ENCODE data around the gene PTPN20.

Gene PTPN20

DNA sequence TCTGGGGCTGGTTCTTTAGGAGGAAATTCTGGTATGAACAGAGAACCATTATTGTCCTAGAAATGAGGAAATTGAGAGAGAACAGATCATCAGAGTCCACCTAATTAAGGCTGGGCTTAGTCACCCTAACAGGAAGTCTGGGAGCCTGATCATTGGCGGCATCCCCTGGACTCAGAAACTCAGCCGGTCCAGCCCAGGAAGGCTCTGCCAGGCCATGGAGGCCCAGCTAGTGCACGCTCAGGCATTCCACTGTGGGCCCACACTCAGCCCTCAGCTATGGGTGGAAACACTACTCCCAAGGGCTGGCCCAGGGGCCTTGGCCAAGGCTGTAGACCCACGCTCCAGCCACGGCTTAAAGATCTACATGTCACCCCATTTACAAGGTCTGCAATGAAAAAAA is 109.2 kb downstream of the PTPN20 start:
- no peak for DNase-seq (ENCODE audit: low read depth in 1 of 2, low spot score in 1 of 2)

DNA sequence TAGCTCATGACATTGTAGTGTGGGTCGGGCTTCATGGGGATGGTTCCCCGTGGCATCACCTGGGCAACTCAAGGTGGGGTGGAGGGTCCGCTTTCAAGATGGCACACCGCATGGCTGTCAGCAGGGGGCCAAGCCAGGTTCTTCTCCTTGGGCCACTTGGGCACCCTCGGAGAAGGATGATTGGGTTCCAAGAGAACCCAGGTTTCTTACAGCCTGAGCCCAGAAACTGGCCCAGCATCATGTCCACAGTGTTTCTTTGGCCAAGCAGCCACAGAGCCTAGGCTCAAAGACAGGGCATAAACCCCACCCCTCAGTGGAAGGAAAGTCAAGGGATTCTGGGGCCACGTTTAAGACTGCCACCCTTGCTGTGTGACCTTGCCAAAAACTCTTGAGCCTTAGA is 110.6 kb downstream of the PTPN20 start:
- no peak for DNase-seq (ENCODE audit: low read depth in 1 of 2, low spot score in 1 of 2)

DNA sequence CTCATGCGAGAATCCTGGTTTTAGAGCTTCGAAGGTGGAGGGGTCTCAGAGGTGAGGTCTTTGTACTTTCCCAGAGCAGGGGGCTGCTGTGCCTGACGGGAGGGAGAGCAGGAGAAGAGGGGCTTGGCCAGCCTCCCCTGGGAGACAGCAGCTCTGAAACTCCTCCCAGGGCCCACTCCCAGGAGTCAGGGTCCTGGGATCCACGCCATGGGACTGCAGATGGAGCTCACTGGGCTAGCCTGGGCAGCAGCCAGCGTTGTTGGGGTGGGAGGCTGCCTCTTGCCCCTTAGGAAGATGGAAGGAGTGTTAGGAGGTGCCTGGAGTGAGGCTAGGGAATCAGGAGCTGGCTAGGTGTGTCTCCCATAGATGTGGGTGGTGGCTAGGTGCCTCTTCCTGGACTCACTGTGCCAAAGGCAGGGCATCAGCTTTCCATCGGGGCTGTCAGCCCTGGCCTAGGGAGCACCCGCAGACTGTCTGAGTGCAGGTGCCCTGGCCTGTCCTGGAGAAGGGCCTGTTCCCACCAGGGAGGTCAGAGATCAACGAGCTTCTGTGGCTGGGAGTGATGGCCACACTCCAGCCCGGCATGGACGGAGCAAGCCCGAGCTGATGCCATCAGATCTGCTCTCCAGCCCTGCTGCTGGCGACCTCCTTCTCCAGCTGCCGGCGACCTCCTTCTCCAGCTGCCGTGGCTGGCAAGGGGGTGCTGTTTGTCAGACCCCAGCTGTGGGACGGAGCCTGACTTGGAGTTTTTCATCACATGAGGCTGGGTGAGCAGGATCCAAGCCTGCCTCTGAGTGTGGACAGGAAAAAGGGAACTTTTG is 111.3 kb downstream of the PTPN20 start:
- DNase-seq (ENCODE audit: low read depth in 1 of 2, low spot score in 1 of 2) = no peak

DNA sequence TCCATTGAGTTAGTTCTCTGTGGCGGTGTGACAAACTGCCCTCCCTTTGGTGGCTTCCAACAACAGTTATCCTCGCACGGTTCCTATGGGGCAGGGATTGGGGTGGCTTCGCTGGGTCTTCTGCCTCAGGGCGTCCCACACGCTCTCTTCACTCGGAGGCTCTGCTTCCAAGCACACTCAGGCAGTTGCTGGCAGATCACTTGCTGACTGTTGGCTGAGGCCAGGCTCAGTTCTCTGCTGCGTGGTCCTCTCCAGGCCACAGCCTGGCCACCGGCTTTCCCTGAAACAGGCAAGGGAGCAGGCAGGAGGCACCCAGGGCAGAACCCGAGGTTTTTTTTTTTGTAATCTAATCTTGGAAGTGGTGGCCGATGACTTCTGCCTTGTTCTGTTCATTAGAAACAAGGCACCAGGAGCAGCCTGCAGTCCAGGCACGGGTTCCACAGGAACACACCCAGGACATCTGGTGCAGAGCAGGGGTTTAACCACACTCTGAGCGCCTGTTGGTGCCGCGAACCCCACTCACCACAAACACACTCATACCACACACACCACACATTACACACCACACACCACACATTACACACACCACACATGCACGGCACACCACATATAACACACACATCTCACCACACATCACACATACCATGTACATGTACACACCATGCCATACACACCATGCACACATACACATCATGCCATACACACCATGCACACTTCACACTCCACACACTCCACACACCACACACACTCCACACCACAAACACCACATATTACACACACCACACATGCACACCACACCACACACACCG is 112.2 kb downstream of the PTPN20 start:
- no peak for DNase-seq (ENCODE audit: low read depth in 1 of 2, low spot score in 1 of 2)

DNA sequence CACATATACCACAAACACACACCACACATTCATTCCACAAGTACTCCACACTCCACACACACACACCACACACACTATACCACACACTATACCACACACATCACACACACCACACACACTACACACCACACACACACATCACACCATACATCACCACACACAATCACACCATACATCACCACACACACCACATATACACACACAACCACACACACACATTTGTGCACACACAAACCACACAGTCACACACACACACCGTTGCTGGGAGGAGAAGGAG is 112.8 kb downstream of the PTPN20 start:
- DNase-seq (ENCODE audit: low read depth in 1 of 2, low spot score in 1 of 2) = no peak

DNA sequence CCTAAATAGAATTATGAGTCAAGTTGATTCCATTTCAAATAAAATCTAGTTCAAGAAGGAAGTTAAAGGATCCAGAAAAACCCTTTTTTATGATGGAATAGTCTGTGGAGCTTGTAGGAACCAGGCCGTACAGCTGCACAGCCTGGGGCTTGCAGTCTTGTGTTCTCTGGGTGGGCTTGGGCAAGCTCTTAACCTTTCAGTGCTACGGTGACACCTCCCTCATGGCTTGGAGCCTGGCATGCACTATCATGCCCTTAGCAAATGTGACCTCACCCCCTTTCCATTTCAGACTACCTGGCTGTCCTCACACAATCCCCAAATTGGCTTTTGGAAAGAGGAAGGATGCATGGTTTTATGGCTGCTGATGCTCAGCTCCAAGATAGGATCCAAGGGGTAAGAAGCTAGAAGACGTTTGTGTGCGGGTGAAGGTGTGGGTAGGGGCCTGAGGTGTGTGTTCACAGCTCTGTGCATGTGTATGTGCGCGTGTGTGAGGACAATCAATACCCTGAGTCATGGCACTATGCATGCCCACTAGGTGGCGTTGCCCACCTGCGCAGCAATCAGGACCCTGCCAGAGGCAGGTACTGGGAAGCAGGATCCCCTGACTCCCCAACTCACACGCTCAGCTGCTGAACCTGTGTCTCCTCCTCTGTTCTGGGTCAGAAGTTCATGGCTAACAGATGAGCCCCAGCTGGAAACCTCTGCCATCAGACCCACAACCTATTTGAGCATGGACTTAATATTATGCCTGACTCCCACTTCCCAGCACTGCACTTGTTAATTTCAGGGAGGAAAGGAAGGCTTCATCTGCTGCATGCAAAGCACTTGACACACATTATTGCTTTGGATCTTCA is 113.4 kb downstream of the PTPN20 start:
- DNase-seq (ENCODE audit: low read depth in 1 of 2, low spot score in 1 of 2) = peak; percentile 46 to 66

DNA sequence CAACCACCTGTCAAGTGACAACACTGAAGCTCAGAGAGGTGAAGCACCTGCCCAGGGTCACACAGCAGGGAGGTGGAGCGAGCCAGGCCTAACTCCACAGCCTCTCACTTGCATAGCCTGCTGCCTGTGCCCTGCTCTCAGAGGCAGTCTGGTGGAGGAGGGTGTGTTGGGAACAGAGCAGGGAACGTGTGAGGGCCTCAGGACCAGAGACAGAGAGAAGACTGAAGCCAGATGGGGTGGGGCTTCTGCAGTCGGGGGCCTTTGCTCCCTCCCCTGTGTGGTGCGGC is 114.0 kb downstream of the PTPN20 start:
- no peak for DNase-seq (ENCODE audit: low read depth in 1 of 2, low spot score in 1 of 2)

DNA sequence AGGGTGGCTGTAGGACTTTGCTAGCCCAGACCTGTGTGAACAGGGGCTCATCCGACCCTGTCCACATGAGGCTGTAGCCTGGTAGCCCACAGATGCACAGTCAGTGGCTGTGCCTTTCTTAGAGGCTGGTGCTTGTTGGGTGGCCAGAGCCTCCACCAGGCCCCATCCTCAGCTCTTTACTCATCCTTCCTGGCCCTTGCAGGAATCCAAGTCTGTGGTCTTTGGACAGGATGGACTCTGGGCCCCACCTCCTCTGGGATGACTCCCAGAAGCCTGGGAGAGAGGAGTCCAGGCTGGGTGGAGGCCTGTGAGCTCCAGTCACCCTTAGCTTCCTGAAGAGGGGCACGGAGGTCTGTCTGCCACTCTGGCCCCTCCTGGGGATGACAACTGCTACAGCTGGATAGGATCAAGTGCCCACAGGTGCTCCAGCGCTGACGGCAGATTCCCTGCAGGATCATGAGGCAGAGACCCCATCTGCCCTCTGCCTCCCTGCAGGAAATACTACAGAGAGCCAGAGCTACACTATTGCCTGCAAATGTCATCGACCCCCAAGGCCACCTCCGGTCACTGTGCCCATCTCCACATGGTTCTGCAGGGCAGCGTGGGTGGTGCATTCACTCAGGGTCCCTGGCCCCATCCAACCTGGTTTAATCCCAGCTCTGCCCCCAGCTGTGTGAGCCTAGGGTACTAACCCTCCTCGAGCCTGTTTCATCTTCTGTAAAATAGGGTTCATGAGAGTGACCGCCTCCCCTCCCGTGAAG is 114.5 kb downstream of the PTPN20 start:
- DNase-seq (ENCODE audit: low read depth in 1 of 2, low spot score in 1 of 2) = no peak

DNA sequence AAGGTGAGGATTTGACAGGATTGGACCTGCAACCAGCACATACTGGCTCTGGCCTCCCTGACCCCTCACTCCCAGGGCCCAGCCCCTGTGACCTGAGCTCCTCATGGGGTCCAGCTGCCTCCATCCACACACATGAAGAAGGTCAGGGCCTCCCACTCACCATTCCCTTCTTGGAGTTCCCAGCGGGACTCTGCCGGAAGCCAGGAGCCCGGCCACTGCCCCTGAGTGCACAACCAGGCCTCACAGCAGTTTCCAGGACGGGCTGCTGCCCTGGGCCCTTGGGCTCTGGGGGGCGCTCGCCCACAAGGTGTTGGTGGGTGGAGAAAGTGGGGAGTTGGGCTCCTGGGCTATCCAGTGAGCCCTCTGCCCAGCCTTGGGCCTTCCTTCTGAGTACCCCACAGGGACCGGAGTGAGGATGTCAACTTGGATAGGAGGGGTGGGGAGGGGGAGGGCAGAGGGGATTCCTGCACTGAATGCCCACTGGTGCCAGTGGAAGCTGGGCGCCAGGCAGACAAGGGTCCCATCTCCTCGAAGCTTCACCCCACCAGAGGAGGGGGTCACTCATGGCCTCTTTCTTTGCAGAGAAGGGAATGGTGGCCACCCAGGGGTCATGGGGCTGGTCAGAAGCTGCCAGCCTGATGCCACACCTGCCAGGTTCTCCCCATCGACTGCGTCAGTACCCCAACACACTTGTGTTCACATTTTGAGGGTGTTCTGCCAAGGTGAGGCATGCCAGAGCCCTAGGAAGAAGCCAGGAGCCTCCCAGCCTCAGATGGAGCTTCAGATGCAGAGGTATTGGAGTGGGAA is 115.3 kb downstream of the PTPN20 start:
- no peak for DNase-seq (ENCODE audit: low read depth in 1 of 2, low spot score in 1 of 2)

DNA sequence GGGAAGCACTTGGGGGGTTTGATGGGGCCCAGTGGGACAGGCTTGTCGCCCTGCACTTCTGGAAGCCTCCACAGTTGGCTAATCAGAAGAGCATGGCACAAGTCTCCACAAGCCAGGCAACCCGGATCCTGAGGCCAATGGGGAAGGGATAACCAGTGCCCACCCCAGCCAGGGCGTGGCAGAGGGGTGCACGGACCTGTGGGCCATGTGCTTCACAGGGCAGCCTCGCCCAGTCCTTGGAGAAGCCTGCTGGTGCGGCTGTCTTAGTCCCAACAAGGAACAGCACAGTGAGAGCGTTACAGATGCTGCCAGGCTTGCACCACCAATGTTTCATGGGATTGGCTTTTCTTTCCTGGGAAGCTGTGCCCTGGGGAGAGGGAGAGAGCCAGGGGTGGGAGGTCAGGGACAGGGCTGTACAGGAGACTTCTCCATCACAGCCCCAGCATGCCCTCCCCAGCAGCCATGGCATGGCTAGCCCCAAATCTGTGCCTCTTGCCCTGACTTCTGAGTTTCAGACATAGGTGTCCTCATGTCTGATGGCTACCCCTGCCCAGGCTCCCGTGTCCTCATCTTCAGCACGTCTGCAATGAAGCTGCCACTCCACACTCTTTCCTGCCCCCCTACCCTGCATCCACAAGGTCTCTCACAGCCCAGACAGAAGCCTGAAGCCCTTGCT is 116.0 kb downstream of the PTPN20 start:
- DNase-seq (ENCODE audit: low read depth in 1 of 2, low spot score in 1 of 2) = no peak

DNA sequence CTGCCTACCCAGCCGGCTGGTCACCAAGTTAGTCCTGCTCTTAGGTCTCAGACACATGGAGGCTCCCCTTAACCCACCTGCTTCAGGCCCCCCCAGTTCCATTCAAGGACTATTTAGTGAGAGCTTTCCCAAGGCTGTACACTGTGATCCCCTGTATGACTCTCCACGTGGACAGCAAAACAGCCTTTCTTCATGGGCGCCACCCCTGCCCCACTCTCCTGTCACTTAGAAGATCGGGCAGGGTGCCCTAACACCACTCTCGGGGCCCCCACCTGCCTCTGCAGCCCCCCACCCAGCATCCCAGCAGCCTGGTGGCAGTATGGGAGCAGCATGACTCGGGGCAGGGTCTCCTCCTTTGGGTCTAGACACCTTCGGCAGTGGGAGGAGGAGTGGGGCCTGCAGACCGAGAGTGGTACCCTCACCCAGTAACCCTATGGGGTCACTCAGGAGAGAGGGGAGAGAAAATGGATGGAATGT is 116.6 kb downstream of the PTPN20 start:
- DNase-seq (ENCODE audit: low read depth in 1 of 2, low spot score in 1 of 2) = no peak

DNA sequence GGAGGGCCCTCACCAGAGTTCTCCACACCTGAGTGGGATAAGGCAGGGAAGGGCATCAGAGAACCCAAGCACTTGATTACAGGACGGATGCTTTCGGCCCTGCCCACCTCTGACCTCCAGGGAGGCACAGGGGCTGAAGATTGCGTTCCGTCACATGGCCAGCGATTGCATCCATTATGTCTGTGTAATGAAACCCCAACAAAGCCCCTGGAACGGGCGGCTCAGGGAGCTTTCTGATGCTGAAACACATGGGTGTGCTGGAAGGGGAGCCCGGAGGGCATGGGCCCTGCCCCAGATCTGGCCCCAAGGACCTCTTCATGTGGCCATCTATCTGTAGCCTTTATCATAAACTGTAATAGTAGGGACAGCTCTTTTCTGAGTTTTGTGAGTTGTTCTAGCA is 117.2 kb downstream of the PTPN20 start:
- DNase-seq (ENCODE audit: low read depth in 1 of 2, low spot score in 1 of 2) = no peak

DNA sequence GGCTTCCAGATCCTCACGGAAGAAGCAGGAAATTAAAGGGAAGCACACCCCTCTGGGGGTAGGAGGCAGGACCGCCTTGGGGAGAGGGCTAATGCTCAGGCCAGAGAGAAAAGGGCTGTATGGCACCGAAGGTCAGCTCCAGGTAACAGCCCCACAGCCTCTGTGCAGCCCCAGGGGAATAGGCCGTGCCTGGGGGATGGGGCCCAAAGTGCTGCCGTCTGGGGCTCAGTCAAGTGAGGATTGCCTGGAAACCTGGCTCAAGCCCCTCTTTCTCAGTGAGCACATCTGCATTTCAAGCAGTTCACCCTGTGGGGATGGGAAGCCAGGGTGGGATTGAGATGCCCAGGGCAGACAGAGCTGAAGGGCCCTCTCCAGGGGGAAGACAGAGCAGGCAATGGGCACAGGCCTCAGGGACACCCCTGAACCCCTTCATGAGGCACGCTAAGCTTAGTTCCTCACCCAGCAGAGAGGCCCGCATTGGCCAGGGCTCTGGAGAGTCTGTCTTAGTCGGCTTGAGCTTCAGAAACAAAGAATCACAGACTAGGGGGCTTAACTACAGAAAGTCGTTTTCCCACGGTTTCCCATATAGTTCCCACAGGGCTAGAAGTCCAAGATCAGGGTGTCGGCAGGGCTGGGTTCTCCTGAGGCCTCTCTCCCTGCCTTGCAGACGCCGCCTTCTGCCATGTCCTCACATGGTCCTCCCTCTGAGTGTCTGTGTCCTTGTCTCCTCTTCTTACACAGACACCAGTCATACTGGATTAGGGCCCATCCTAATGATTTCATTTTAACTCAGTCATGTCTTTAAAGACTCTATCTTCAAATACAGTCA is 118.2 kb downstream of the PTPN20 start:
- DNase-seq (ENCODE audit: low read depth in 1 of 2, low spot score in 1 of 2) = no peak

DNA sequence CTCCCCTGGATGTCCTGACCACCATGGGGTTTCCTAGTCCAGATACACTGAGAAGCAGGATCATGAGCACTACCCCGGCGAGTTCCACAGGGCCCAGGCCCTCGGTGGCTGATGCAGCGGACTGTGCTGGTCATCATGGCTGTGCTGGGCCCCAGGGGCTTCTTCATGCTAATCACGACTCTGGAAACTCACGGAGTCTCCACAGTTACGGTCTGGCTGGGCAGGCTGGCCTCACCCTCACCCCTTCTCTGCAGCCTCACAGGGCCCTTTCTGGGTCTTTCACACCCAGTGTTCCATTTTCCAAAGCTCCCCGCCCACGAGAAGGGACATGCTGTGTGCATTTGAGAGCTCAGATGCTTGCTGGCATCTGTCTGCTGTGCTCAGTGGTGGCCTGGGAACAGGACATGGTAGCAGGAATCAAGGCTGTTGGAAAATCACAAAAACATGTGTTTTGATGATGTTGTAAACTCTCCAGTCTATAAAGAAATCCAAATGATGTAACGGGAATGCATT is 119.0 kb downstream of the PTPN20 start:
- no peak for DNase-seq (ENCODE audit: low read depth in 1 of 2, low spot score in 1 of 2)

DNA sequence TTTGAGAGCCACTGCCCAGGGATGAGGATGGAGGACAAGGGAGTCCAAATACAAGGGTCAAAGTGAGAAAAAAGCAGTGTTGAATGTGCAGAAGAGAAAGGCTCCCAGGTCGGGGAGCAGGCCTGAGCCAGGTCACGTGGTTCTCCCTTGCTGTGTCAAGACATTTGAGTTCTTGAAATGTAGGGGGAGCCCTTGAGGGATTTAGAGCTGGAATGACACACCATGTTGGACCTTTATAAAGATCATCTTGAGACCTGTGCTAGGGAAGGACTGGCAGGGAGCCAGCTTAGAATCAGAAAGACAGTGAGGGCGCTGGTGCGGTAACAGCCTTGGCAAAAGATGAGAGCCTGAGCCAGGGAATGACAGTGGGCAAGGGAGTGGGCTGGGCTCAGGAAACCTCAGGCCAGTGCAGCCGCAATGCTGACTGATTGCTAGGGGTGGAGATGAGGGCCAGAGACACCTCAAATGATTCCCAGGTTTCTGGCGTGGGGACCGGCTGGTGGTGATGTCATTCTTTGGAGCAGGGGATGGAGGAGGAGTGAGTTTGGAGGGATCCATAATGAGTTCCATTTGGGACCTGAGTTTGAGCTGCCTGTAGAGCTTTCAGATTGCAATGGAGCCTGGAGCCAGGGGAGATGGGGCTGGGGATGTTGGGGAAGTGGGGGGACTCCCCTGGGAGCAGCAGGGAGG is 120.1 kb downstream of the PTPN20 start:
- DNase-seq (ENCODE audit: low read depth in 1 of 2, low spot score in 1 of 2) = no peak

DNA sequence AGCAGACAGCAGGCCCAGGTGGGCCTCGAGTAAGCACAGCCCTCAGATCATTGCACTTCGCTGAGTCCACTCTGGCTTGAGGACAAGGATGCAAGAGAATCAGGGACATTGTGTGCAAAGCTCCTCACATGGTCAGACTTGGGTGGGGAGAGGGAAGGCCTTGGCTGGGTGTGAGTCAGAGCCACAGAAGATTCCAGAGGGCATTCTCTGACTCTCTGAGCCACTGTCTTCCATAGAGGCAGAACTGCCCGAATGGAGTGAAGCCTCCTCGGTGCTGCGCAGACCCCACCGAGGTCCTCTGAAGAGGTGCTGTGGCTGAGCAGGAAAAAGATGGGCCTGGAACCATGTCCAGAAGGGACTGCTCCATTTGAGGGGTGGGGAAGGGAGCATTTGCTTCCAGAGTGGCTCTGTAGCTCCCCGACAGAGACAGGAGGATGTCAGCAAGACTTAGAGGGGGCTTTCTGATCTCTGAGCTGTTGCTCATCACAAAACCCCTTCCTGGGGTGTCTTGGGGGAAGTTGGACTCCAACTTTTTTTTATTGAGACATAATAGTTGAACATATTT is 120.8 kb downstream of the PTPN20 start:
- DNase-seq (ENCODE audit: low read depth in 1 of 2, low spot score in 1 of 2) = no peak

DNA sequence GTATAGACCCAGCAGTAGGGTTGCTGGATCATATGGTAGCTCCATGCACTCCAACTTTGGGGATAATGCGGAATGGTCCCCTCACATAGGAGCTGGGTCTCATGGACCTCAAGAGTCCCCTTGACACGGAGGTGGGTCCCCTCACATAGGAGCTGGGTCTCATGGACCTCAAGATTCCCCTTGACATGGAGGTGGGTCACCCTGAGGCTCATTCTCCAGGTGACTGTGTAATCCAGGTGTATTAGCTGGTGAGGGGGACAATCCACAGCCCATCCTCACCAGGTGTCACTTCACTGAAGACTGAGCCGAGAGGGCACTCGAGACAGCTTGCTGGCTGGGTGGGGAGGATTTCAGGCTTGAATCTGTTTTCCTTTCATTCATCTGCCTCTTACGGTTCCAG is 121.9 kb downstream of the PTPN20 start:
- DNase-seq (ENCODE audit: low read depth in 1 of 2, low spot score in 1 of 2) = no peak
